ENCODE measurements around the gene ZNF793.

The ZNF793 gene

DNA sequence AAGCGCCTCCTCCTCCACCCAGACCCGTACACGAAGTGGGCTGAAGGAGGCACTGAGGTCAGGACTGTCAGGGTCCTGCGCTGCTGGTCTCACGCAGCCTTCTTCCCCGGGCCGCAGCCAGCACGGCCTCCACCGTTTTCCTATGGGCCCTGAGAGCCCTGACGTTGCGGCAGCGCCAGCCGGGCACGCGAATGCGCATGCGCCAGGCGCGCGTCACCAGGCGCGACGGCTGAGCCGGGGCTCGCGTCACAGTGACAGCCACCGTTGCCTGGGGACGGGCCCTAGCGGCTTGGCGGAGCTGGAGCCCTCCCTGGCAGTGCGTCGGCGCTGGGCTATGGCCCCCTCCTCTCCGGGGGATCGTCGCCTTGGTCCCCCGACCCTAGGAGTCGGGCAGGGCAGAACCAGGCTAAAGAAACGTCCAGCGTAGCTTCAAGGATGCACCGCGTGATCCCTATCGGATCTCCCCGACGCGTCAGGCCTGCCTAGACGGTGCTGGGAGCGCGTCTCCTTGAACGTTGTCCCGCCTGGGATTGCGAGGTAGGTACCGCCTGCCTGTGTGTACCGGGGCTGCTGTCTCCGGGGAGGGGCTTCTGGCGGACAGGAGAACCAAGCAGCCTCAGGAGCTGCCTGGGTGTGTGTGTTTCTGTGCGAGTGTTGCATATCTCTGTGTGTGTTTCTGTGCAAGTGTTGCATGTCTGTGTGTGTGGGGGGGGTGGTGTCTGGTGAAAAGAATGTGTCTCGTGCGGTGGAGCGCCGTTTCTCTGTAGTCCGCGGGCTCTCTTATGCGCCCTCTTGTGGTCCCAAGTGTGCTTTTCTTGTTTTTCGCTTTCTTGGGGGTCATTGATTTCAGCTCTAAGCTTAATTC is 44.6 kb downstream of the ZNF793 start:
- H3K4me3 Mint-ChIP-seq = no peak overlapping the region
- H3K36me3 Mint-ChIP-seq (ENCODE audit: low read depth) = peaks cover 78% of the 10 kb centered on the region
- TF ChIP-seq, protein P1, sequence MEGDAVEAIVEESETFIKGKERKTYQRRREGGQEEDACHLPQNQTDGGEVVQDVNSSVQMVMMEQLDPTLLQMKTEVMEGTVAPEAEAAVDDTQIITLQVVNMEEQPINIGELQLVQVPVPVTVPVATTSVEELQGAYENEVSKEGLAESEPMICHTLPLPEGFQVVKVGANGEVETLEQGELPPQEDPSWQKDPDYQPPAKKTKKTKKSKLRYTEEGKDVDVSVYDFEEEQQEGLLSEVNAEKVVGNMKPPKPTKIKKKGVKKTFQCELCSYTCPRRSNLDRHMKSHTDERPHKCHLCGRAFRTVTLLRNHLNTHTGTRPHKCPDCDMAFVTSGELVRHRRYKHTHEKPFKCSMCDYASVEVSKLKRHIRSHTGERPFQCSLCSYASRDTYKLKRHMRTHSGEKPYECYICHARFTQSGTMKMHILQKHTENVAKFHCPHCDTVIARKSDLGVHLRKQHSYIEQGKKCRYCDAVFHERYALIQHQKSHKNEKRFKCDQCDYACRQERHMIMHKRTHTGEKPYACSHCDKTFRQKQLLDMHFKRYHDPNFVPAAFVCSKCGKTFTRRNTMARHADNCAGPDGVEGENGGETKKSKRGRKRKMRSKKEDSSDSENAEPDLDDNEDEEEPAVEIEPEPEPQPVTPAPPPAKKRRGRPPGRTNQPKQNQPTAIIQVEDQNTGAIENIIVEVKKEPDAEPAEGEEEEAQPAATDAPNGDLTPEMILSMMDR (IDR thresholded peaks at IDR 0.05; ENCODE audit: unreplicated experiment in 3 of 3) = no peak
- H3K27me3 Mint-ChIP-seq (ENCODE audit: low read depth) = peaks cover 4% of the 10 kb centered on the region
- H3K9me3 Mint-ChIP-seq = peaks cover 78% of the 10 kb centered on the region
- no peaks in the 10 kb centered on the region for H3K4me1 Mint-ChIP-seq
- H3K27ac Mint-ChIP-seq = no peak overlapping the region

DNA sequence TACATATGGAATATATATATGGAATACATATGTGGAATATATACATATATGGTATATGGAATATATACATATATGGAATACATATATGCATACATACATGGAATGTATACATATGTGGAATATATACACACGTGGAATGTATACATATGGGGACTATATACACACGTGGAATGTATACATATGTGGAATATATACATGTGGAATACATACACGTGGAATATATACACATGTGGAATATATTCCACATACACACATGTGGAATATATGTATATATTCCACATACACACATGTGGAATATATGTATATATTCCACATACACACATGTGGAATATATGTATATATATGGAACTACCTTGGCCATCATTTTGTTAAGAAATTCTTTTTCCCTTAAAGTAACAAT is 56.8 kb downstream of the ZNF793 start:
- Mint-ChIP-seq H3K4me1 (no peaks in the 10 kb centered on the region), H3K27ac (no peak overlapping the region), H3K9me3 (peaks cover 82% of the 10 kb centered on the region), H3K4me3 (no peak overlapping the region), H3K36me3 (ENCODE audit: low read depth) (peaks cover 92% of the 10 kb centered on the region), H3K27me3 (ENCODE audit: low read depth) (no peaks in the 10 kb centered on the region)
- TF ChIP-seq, protein P1 (IDR thresholded peaks at IDR 0.05; ENCODE audit: unreplicated experiment in 3 of 3) = no peak

- Mint-ChIP-seq H3K27ac (no peak overlapping the region), H3K4me3 (no peak overlapping the region), H3K4me1 (no peaks in the 10 kb centered on the region), H3K27me3 (ENCODE audit: low read depth) (no peaks in the 10 kb centered on the region), H3K36me3 (ENCODE audit: low read depth) (peaks cover 92% of the 10 kb centered on the region), H3K9me3 (peaks cover 81% of the 10 kb centered on the region)
- TF ChIP-seq, protein P1 (IDR thresholded peaks at IDR 0.05; ENCODE audit: unreplicated experiment in 3 of 3) = no peak
Measured at GRCh38 chr19:37564624-37565369, 58.1 kb downstream of the ZNF793 start.

DNA sequence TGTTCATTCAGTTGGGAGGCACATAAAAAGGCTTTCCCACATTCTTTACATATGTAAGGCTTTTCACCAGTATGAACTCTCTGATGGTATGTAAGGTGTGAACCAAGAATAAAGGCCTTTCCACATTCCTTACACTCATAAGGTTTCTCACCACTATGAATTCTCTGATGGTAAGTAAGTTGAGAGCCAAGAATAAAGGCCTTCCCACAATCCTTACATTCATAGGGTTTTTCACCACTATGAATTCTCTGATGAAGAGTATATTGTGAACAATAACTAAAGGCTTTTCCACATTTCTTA is 58.6 kb downstream of the ZNF793 start:
- Mint-ChIP-seq H3K27ac (no peak overlapping the region), H3K4me3 (no peak overlapping the region), H3K4me1 (no peaks in the 10 kb centered on the region), H3K36me3 (ENCODE audit: low read depth) (peaks cover 96% of the 10 kb centered on the region), H3K27me3 (ENCODE audit: low read depth) (no peaks in the 10 kb centered on the region), H3K9me3 (peaks cover 85% of the 10 kb centered on the region)
- TF ChIP-seq, protein P1 (IDR thresholded peaks at IDR 0.05; ENCODE audit: unreplicated experiment in 3 of 3) = no peak

- no peak overlapping the region for H3K4me3 Mint-ChIP-seq
- H3K27ac Mint-ChIP-seq = no peak overlapping the region
- H3K27me3 Mint-ChIP-seq (ENCODE audit: low read depth) = no peaks in the 10 kb centered on the region
- TF ChIP-seq, protein P1 (IDR thresholded peaks at IDR 0.05; ENCODE audit: unreplicated experiment in 3 of 3) = no peak
- no peaks in the 10 kb centered on the region for H3K4me1 Mint-ChIP-seq
- H3K36me3 Mint-ChIP-seq (ENCODE audit: low read depth) = peaks cover 42% of the 10 kb centered on the region
- peaks cover 66% of the 10 kb centered on the region for H3K9me3 Mint-ChIP-seq
Measured at GRCh38 chr19:37572203-37572602, 65.5 kb downstream of the ZNF793 start.

All from nephron (organoid).